Right lobe of liver (tissue), 4 donors: ENCODE results near the gene NOXO1.

Experiments
- CTCF ChIP-seq, 4 donors: fragments of 200-600 bp in 3 of 4; fragments of 450-650 bp in 1 of 4; IDR thresholded peaks; one replicate each; pipeline versions ENCODE4 v1.5.1 to v1.8.0; 2016 to 2022; ENCODE audit warnings: antibody characterized with exemption in 4 of 4, mild to moderate bottlenecking in 2 of 4
- POLR2A ChIP-seq: fragments of 450-650 bp; IDR thresholded peaks from one replicate; pipeline ENCODE4 v1.6.1; 2017; ENCODE audit warnings: antibody characterized with exemption, mild to moderate bottlenecking
- donor health status: DM: no; HTN: no; CAD: no.
- donor health status: DM: no; HTN: no; CAD: no.
- donor health status: DM: no; HTN: yes; CAD: no.

- TF ChIP-seq CTCF (IDR thresholded peaks at IDR 0.05) (no peak), POLR2A (no peak)
These were observed 31.2 kb downstream of the NOXO1 start for GRCh38 chr16:1950047-1950446.
